Lung microvascular endothelial cell (primary cell): ENCODE measurements around the gene UBE2G2. TPM values are rescaled to one million over a fixed set of nuclear protein-coding genes. Genes with fewer than 3 reads are reported as not detected.

ENCODE experiments used
- DNase-seq, 2 donors: peaks; one replicate each; pipeline versions ENCODE4 v3.0.0 to v3.0.0-alpha.2; 2010; ENCODE audit warnings: low read depth in 2 of 2
- total RNA-seq: library from RNA; depleted of rRNA; stranded (reverse); fragments of >200 nt; gene quantifications from 2 replicates; pipeline ENCODE4 v1.2.1, GENCODE V29; 2014

The UBE2G2 gene
- total RNA-seq, 1 donor from 2014 or later: 92.3 TPM

GRCh38 chr21:44816761-44817505 is 15.3 kb upstream of the UBE2G2 start:
- no peak for DNase-seq

GRCh38 chr21:44815852-44816628 is 14.4 kb upstream of the UBE2G2 start:
- peak in 1 of 2 donors; percentile 43 for DNase-seq

- DNase-seq: no peak
These were observed 13.6 kb upstream of the UBE2G2 start for GRCh38 chr21:44815225-44815624.

- DNase-seq: no peak
These were observed 12.9 kb upstream of the UBE2G2 start for GRCh38 chr21:44814498-44815023.

GRCh38 chr21:44813727-44814126 is 12.1 kb upstream of the UBE2G2 start:
- no peak for DNase-seq

- no peak for DNase-seq
These were observed 11.5 kb upstream of the UBE2G2 start for GRCh38 chr21:44813149-44813548.

- DNase-seq: no peak
These were observed 11.0 kb upstream of the UBE2G2 start for GRCh38 chr21:44812640-44813039.

GRCh38 chr21:44810779-44811178 is 9.2 kb upstream of the UBE2G2 start:
- no peak for DNase-seq

GRCh38 chr21:44805859-44806258 is 4.2 kb upstream of the UBE2G2 start:
- DNase-seq: no peak

- DNase-seq: peak; percentile 35 to 56
These were observed 3.6 kb upstream of the UBE2G2 start for GRCh38 chr21:44805226-44805625.

- DNase-seq: peak in 1 of 2 donors; percentile 94
These were observed 3.1 kb upstream of the UBE2G2 start for GRCh38 chr21:44804762-44805161.

- no peak for DNase-seq
These were observed 2.0 kb upstream of the UBE2G2 start for GRCh38 chr21:44803651-44804050.

- DNase-seq: no peak
These were observed 955 bp upstream of the UBE2G2 start for GRCh38 chr21:44802396-44803153.

GRCh38 chr21:44800971-44801467 is 601 bp downstream of the UBE2G2 start:
- DNase-seq: peak; percentile 32 to 33

GRCh38 chr21:44800103-44800502 is 1.5 kb downstream of the UBE2G2 start:
- peak; percentile 50 to 87 for DNase-seq

- no peak for DNase-seq
These were observed 2.0 kb downstream of the UBE2G2 start for GRCh38 chr21:44799646-44800045.

- DNase-seq: no peak
These were observed 3.8 kb downstream of the UBE2G2 start for GRCh38 chr21:44797775-44798174.

- DNase-seq: no peak
These were observed 6.3 kb downstream of the UBE2G2 start for GRCh38 chr21:44795342-44795741.

- DNase-seq: no peak
These were observed 7.8 kb downstream of the UBE2G2 start for GRCh38 chr21:44793592-44794374.

GRCh38 chr21:44792702-44793591 is 8.7 kb downstream of the UBE2G2 start:
- peak; percentile 66 to 80 for DNase-seq
